Measurements from ENCODE around the gene UHRF1. TPM values are rescaled to one million over a fixed set of nuclear protein-coding genes. Genes with fewer than 3 reads are reported as not detected.

UHRF1 gene
- total RNA-seq, 4 donors from 2014 or later: 0.63 to 3.5 (median 1.0) TPM

- ATAC-seq (ENCODE audit: low FRiP score) (peak; percentile 78), DNase-seq (ENCODE audit: low spot score) (peak; percentile 52)
- no peak for TF ChIP-seq CTCF (IDR thresholded peaks at IDR 0.05)
Observed at GRCh38 chr19:4976401-4977298, 67.3 kb downstream of the UHRF1 start.

- peak; percentile 60 for ATAC-seq (ENCODE audit: low FRiP score)
- no peak for DNase-seq (ENCODE audit: low spot score)
- no peak for TF ChIP-seq CTCF (IDR thresholded peaks at IDR 0.05)
Observed at GRCh38 chr19:4977299-4978174, 68.2 kb downstream of the UHRF1 start.

DNA sequence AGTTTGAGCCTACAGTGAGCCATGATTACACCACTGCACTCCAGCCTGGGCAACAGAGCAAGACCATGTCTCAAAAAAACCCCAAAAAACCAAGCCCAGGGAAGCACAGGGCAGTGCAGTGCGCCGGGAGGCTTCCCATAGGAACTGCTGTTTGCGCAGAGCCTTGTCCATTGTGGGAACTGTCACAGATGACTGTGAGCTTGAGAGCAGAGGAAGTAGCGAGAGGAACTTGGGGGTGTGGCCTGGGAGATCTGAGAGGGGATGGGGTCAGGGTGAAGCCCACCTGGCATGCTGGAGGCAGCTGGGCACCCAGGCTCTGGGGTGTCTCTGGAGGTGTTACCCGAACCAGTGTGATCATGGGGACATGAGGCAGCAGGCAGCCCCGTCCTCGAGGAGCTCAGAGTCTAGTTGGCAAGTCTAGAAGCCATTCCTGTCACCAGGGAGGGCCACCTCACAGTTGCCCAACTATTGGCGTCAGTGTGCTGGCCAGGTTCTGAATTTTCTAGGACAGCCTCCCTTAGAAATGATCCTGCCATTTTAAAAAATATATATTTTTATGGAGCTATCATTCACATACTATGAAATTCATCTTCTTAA lies 70.0 kb downstream of the UHRF1 start:
- ATAC-seq (ENCODE audit: low FRiP score) (no peak), DNase-seq (ENCODE audit: low spot score) (no peak)
- no peak for TF ChIP-seq CTCF (IDR thresholded peaks at IDR 0.05)

- DNase-seq (ENCODE audit: low spot score) (no peak), ATAC-seq (ENCODE audit: low FRiP score) (no peak)
- TF ChIP-seq CTCF (IDR thresholded peaks at IDR 0.05): no peak
Observed at GRCh38 chr19:4980067-4980466, 70.8 kb downstream of the UHRF1 start.

GRCh38 chr19:4980838-4981680 lies 71.8 kb downstream of the UHRF1 start:
- TF ChIP-seq CTCF (IDR thresholded peaks at IDR 0.05): no peak
- ATAC-seq (ENCODE audit: low FRiP score): no peak
- DNase-seq (ENCODE audit: low spot score): no peak

- ATAC-seq (ENCODE audit: low FRiP score) (no peak), DNase-seq (ENCODE audit: low spot score) (no peak)
- no peak for TF ChIP-seq CTCF (IDR thresholded peaks at IDR 0.05)
Observed at GRCh38 chr19:4981681-4981958, 72.3 kb downstream of the UHRF1 start.
